HG03095 (cell line): Measurements from ENCODE around the gene LINC00632.
"Not testable (repeated sequence)": the region's sequence is repeated elsewhere in the genome, so short reads cannot be mapped to it uniquely, and the experiment has no call there.

Source experiments
- ATAC-seq: cut with Tn5 transposase; IDR thresholded peaks from one replicate; pipeline ENCODE4 v1.9.1; 2021; ENCODE audit warnings: moderate library complexity; ENCODE audit not compliant: unreplicated experiment

LINC00632 gene

GRCh38 chrX:140709421-140709846 lies at the start of gene LINC00632:
LINC00632 (plus strand) TSS chrX:140709759.
- ATAC-seq: no peak

DNA sequence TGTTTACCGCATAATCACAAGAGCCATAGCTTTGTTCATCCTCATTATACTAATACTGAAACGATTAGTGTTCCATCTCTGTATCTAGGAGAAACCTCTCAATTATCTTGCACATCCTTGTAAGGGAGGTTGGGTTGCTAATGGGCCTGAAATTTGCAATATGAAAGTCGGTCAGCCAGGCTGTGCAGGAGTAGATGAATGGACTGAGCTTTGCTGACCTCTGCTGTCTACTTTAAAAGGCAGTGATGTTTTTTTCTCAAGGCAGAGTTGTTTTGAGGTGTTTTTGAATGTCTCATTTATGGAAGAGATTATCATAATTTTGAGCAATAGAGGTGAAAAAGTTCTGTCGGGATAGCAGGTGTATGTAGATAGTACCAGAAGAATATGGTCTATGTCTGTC lies 47.9 kb upstream of the LINC00632 start:
- no peak for ATAC-seq

GRCh38 chrX:140664939-140665338 lies 44.6 kb upstream of the LINC00632 start:
- no peak for ATAC-seq

GRCh38 chrX:140672840-140673731 lies 36.5 kb upstream of the LINC00632 start:
- ATAC-seq: no peak

GRCh38 chrX:140687706-140688105 lies 21.9 kb upstream of the LINC00632 start:
- no peak for ATAC-seq

GRCh38 chrX:140691596-140691995 lies 18.0 kb upstream of the LINC00632 start:
- not testable (repeated sequence) for ATAC-seq

DNA sequence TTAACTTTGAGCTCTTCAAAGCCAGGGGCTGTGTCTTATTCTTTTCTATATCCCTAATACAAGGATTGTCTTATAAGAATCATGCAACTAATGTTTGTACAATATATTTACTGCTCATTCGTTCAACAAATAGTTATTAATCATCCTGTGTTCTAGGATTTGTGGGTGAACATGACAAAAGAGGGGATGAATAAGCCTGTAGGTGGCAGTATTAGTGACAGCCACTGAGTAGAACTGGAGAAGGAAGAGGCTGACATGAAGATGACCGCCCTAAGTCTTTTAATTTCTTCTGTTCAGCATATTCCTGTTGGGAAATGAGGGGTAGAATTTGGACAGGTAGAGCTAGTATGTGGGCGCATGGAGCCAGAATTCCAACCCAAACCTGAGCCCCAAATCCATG lies 11.9 kb upstream of the LINC00632 start:
- ATAC-seq: no peak

- ATAC-seq: no peak
These were observed 8.1 kb upstream of the LINC00632 start for GRCh38 chrX:140701480-140701879.

DNA sequence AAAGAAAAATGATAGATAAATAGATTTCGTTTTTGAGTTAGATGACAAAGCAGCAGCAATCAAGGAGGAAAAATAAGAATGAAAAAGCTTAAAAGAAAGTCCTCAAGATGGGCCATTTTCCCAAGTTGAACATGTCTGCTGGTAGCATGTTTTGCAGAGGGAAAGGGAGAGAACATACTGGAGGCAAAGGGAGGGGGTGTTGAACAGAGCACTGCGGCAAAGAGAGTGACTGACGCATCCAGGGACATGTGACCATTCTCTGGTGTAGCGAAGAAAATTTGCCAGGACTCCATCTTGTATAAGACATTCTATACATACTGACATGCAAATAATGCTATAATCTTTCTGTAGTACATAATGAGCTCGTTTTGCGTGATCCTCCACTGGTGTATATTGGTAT lies 1.2 kb downstream of the LINC00632 start:
- ATAC-seq: no peak

DNA sequence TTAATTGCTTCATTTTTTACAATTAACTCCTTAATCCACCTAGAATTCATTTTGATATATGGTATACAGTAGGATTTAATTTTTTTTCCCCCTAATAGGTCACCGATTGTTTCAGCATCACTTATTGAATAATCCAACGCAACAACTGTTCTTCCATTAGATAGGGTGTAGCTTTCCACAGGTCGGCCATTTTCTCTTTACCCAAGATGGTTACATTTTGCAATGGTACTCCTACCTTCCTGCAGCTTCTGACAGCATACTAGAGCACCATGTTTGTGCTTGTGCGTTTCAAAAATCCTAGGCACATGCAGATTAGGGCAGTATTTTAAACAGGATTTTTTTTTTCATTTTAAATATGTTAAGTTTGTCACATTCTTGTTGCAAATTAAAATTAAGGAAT lies 2.3 kb downstream of the LINC00632 start:
- no peak for ATAC-seq

GRCh38 chrX:140712413-140713173 lies 3.0 kb downstream of the LINC00632 start:
- peak; percentile 44 for ATAC-seq

GRCh38 chrX:140713174-140713539 lies 3.6 kb downstream of the LINC00632 start:
- ATAC-seq: peak; percentile 66

DNA sequence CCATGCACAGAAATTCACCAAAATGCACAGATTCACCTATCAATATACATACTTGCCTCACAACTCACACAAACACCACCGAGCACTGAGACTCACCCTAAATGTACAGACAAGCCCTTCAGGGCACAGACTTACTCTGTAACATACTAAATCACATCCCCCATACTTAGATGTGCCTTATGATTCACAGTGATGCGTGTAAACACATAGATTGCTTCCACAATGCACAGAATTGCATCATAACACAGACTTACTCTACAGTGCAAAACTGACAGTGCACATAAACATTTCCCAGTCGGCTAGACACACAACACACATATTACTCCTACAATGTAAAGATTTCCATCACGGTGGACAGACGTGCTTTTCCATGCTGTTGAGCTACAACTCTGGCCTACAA lies 6.2 kb downstream of the LINC00632 start:
- ATAC-seq: no peak

DNA sequence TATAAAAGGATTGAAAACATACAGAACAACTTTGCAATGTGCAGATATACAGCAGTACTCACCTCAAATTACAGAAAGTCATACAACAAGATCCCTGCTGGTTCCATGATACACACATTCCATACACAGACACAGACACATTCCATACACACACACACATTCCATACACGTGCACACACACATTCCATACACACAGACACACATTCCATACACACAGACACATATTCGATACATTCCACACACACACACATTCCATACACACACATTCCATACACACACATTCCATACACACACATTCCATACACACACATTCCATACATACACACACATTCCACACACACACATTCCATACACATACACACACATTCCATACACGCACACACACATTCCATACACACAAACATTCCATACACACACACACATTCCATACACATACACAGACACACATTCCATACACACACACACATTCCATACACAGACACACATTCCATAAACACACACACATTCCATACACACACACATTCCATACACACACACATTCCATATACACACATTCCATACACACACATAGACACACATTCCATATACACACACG lies 13.7 kb downstream of the LINC00632 start:
- ATAC-seq: no peak

- no peak for ATAC-seq
These were observed 14.8 kb downstream of the LINC00632 start for GRCh38 chrX:140724309-140724708.

GRCh38 chrX:140724736-140725135 lies 15.2 kb downstream of the LINC00632 start:
- no peak for ATAC-seq

DNA sequence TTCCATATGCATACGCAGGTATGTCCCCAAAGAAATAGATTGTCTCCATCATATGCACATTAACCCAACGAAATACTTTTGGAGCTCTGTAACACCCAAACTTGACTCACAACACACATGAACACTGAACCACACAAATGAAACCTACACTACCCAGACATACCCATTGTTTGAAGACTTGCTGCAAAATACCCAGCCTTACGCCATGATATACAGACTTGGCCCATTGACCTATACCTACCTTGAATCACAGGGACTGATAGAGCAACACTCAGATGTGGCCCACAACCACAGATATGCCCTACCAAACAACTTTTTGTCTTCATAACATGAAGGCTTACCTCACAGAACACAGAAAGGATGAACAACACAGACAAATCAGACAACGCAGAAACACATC lies 15.9 kb downstream of the LINC00632 start:
- no peak for ATAC-seq

DNA sequence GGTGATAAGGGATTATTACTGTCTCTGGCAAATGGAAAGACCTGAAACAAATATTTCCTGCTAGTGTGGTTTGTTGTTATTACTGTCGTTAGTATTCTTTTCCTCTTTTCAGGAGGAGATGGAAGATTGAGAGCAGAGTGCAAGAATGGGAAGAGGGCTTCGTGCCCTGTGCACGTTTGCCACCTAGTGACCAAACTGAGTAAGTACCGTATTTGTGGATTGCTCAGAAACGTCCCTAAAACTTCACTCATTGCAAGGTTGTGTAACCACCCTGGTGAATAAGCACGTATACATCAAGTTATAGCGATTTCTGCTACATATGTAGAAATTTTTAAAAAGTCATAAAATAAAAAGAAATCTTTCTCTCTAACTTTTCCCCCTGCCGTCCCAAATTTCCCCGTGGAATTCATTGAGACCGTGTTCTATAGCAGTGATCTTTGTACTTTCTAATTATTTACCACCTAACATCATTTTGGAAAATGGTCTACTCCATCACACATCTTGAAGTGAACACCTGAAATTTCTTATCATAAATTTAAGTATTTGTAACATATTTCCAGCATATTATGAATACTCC lies 24.3 kb downstream of the LINC00632 start:
- ATAC-seq: peak; percentile 82

DNA sequence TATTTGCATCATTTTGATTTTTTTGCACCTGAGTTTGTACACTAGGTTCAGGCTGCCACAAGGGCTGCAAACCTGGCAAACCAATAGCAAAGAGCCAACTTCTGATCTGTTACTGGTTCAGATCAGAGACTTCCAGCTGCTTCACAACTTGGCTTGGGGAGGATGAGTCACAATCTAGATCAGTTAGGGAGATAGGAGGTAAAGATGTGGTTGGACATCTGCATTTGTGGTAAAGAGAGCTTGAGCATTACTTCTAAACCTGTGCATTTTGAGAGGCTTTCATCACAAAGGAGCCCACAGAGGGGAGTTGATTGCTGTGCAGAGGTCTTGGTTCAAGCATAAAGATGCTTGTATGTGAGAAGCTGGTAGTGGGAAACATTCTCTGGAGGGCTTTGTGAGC lies 34.5 kb downstream of the LINC00632 start:
- no peak for ATAC-seq

DNA sequence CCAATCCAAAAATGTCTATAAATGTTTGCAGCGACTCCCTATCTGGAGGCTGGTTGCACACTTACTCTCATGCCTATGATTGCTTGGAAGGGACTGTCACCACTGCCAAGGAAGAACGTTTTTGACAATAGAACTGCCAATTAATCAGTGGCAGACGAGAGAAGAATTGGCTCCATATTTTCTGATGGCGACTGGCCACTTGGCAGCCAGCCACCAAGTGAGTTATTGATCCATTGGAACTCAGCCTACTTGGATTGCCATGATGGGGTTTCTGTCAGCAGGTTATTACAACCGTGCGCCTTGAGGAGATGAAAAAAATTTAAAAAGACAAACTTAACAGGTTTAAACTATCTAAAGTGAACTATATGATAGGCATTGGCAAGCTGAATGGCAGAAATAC lies 47.4 kb downstream of the LINC00632 start:
- ATAC-seq: no peak

- ATAC-seq: peak; percentile 79
These were observed 52.5 kb downstream of the LINC00632 start for GRCh38 chrX:140762061-140762460.
